Measurements from ENCODE around the gene ADPRHL1.
"Not testable (repeated sequence)": the region's sequence is repeated elsewhere in the genome, so short reads cannot be mapped to it uniquely, and the experiment has no call there.

DNA sequence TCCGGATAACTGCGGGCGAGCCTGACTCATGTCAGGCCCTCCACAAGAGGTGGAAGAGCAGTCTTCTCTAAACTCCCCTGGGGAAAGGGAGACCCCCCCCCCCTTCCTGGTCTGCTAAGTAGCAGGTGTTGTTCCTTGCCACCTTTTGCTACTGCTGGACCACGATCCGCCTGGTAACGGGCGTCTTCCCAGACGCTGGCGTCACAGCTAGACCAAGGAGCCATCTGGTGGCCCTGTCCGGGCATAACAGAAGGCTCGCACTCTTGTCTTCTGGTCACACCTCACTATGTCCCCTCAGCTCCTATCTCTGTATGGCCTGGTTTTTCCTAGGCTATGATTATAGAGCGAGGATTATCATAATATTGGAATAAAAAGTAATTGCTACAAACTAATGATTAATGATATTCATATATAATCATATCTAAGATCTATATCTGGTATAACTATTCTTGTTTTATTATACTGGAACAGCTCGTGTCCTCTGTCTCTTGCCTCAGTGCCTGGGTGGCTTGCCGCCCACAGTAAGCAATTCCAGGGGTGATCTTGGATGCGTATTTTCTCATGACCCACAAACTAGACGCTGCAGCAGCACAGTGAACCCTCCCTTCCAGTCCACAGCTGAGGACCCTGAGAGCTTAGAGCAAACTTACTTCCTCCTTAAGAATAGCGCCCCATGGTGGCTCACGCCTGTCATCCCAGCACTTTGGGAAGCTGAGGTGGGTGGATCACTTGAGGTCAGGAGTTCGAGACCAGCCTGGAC lies 2.2 kb downstream of the ADPRHL1 start:
- TF ChIP-seq, protein P1, sequence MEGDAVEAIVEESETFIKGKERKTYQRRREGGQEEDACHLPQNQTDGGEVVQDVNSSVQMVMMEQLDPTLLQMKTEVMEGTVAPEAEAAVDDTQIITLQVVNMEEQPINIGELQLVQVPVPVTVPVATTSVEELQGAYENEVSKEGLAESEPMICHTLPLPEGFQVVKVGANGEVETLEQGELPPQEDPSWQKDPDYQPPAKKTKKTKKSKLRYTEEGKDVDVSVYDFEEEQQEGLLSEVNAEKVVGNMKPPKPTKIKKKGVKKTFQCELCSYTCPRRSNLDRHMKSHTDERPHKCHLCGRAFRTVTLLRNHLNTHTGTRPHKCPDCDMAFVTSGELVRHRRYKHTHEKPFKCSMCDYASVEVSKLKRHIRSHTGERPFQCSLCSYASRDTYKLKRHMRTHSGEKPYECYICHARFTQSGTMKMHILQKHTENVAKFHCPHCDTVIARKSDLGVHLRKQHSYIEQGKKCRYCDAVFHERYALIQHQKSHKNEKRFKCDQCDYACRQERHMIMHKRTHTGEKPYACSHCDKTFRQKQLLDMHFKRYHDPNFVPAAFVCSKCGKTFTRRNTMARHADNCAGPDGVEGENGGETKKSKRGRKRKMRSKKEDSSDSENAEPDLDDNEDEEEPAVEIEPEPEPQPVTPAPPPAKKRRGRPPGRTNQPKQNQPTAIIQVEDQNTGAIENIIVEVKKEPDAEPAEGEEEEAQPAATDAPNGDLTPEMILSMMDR (IDR thresholded peaks at IDR 0.05; ENCODE audit: low read depth, low read length): peak; percentile 41
- TF ChIP-seq POLR2A (IDR thresholded peaks at IDR 0.05; ENCODE audit: extremely low read depth, insufficient read length); MAX (IDR thresholded peaks at IDR 0.05; ENCODE audit: low read depth, low read length): not testable (repeated sequence)

All from NB4 (cell line).